PC-3 (cell line): ENCODE measurements around the gene PLPP6.

Experiments
- CTCF ChIP-seq: fragments of 300-600 bp; sonication (generic); conservative IDR thresholded peaks from 2 replicates; pipeline ENCODE4 v1.5.1; 2017; ENCODE audit warnings: antibody characterized with exemption, low read depth, mild to moderate bottlenecking, low read length
- EZH2 ChIP-seq: fragments of 300-600 bp; sonication (generic); IDR thresholded peaks from one replicate; pipeline ENCODE4 v1.6.1; 2017; ENCODE audit warnings: antibody characterized with exemption, mild to moderate bottlenecking, low read length; ENCODE audit not compliant: unreplicated experiment

DNA sequence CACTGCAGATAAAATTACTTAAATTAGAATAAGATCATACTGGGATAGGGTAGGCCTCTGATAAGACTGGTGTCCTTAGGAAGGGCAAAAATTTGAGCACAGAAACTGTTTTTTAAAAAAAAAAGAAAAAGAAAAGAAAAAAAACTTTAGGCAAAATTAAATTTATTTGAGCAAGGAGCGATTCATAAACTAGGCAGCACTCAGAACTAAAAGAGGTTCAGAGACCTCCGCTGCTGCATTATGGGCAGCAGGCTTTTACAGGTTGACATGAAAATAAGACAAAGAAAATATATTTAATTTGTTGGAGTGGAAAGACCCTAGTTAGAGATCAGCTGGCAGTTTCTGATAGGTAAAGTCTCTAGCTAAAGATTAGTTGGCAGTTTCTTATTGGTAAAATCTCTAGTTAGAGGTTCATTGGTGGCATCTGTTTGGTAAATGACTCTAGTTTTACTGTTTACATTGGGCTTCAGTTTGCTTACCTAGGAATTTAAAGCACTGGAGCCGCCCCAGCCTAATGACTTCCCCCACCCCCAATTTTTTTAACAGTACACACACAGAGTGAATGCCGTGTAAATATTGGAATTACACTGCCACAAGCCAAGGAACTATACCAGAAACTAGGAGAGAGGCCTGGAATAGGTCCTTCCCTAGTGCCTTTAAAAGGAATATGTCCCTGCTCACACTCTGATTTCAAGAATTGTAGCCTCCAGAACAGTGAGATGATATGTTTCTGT lies 4.5 kb upstream of the PLPP6 start:
- no peak for TF ChIP-seq EZH2
- no peak for TF ChIP-seq CTCF
